Testis (tissue), 2 donors: Measurements from ENCODE around the gene FHIT.

Experiments used
- CTCF ChIP-seq, 3 experiments: fragments of 450-650 bp in 2 of 3; fragments of 200-600 bp in 1 of 3; sonication (generic) in 1 of 3; IDR thresholded peaks; one replicate each; pipeline ENCODE4 v1.5.1; 2016 to 2019; ENCODE audit warnings: antibody characterized with exemption in 3 of 3, mild to moderate bottlenecking in 2 of 3, moderate library complexity in 1 of 3
- POLR2A ChIP-seq: fragments of 450-650 bp; IDR thresholded peaks from one replicate; pipeline ENCODE4 v1.6.1; 2017; ENCODE audit warnings: antibody characterized with exemption, mild to moderate bottlenecking, moderate library complexity

GRCh38 chr3:60269377-60269776 is 981.9 kb downstream of the FHIT start:
- TF ChIP-seq CTCF (IDR thresholded peaks at IDR 0.05) (no peak), POLR2A (no peak)
